Mesendoderm (in vitro differentiated cells): ENCODE data around the gene CREBBP.
A peak's percentile ranks its signal among the peaks of the same experiment; 100 is the strongest.

ENCODE experiments used
- DNase-seq: peaks from one replicate; pipeline ENCODE4 v3.0.0; 2013
- H2AK5ac ChIP-seq: 2 replicates; pipeline ENCODE4 v1.6.1; 2013; ENCODE audit warnings: low read length, inconsistent platforms
- H2BK120ac ChIP-seq: 2 replicates; pipeline ENCODE4 v1.6.1; 2013; ENCODE audit warnings: low read depth, mild to moderate bottlenecking, low read length, moderate library complexity, mixed read lengths
- H2BK15ac ChIP-seq: replicated peaks from 2 replicates; pipeline ENCODE4 v1.6.1; 2013; ENCODE audit warnings: low read depth, mild to moderate bottlenecking, moderate library complexity
- H2BK5ac ChIP-seq: 2 replicates; pipeline ENCODE4 v1.6.1; 2013; ENCODE audit warnings: low read length, inconsistent platforms
- H3K18ac ChIP-seq: 2 replicates; pipeline ENCODE4 v1.6.1; 2013; ENCODE audit warnings: mild to moderate bottlenecking, low read length, mixed read lengths
- H3K23ac ChIP-seq: one replicate; pipeline ENCODE4 v1.6.1; 2013; ENCODE audit warnings: low read length
- H3K27ac ChIP-seq: 2 replicates; pipeline ENCODE4 v1.5.1; 2013; ENCODE audit warnings: low read depth, mild to moderate bottlenecking, inconsistent platforms, low read length, moderate library complexity
- H3K27me3 ChIP-seq: 2 replicates; pipeline ENCODE4 v1.6.1; 2013; ENCODE audit warnings: low read length, control low read depth, mild to moderate bottlenecking, inconsistent platforms; ENCODE audit not compliant: insufficient read depth, poor library complexity
- H3K36me3 ChIP-seq: 2 replicates; pipeline ENCODE4 v1.6.1; 2013; ENCODE audit warnings: low read length, inconsistent platforms; ENCODE audit not compliant: control insufficient read depth, insufficient read depth
- H3K4ac ChIP-seq: one replicate; pipeline ENCODE4 v1.6.1; 2013; ENCODE audit warnings: low read depth, mild to moderate bottlenecking, low read length, moderate library complexity
- H3K4me1 ChIP-seq: 2 replicates; pipeline ENCODE4 v1.6.1; 2013; ENCODE audit warnings: low read depth, low read length, inconsistent platforms; ENCODE audit not compliant: control insufficient read depth
- H3K4me2 ChIP-seq: 2 replicates; pipeline ENCODE4 v1.6.1; 2013; ENCODE audit warnings: low read length
- H3K4me3 ChIP-seq: 2 replicates; pipeline ENCODE4 v1.5.1; 2013; ENCODE audit warnings: mild to moderate bottlenecking, low read length
- H3K56ac ChIP-seq: one replicate; pipeline ENCODE4 v1.6.1; 2013; ENCODE audit warnings: low read length
- H3K79me1 ChIP-seq: 2 replicates; pipeline ENCODE4 v1.6.1; 2013; ENCODE audit warnings: low read length, inconsistent platforms
- H3K79me2 ChIP-seq: 2 replicates; pipeline ENCODE4 v1.6.1; 2013; ENCODE audit warnings: mild to moderate bottlenecking, low read length; ENCODE audit not compliant: control insufficient read depth, insufficient read depth
- H3K9ac ChIP-seq: 2 replicates; pipeline ENCODE4 v1.6.1; 2013; ENCODE audit warnings: low read length, inconsistent platforms
- H4K5ac ChIP-seq: one replicate; pipeline ENCODE4 v1.6.1; 2013; ENCODE audit warnings: low read length
- H4K8ac ChIP-seq: one replicate; pipeline ENCODE4 v1.6.1; 2013; ENCODE audit warnings: low read depth, mild to moderate bottlenecking, control low read depth, low read length, moderate library complexity
- WGBS: extraction: QIAGEN DNeasy Blood & Tissue Kit; methylation state at CpG from one replicate; pipeline ENCODE4 v1.1.7; 2013; ENCODE audit warnings: low lambda C conversion rate, missing lambda C conversion rate; ENCODE audit not compliant: insufficient coverage; ENCODE audit errors: extremely low coverage; 5-methylcytosine and 5-hydroxymethylcytosine counted together

CREBBP gene

DNA sequence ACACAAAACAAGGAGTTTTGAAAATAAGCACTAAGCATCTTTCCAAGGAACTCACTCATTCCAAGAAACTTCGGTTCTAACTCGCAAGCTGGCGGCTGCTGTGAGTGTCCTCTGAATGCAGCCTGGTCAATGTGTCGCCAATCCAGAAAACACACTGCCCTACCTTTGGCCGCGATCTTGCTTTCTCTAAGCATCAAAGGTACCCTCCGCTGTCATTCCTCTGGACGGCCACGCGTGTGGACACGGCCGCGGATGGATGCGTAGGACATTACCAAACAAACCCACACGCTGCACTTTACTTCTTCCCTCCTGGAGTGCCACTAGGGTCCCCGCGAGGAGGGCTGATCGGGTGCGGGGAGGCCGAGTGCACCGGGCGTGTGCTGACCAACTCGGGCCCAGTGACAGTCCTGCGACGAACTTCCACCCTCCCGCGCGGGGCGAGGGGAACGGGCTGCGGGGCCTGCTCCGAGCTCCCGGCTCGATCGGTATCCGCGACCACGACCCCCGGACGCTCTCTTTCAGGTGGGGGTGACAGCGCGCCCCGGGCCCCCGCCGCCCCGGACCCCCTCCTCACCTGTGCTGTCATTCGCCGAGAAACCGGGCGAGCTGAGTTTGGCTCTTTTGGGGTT, 1.1 kb downstream of the CREBBP start:
- H3K79me2 ChIP-seq = peaks cover 51% of the 10 kb centered on the region
- H3K4me3 ChIP-seq = peak overlapping the region; percentile 63
- peak overlapping the region; percentile 61 for H3K18ac ChIP-seq
- H2AK5ac ChIP-seq = no peak overlapping the region
- H3K36me3 ChIP-seq = no peaks in the 10 kb centered on the region
- no peak overlapping the region for H2BK15ac ChIP-seq
- peak overlapping the region; percentile 80 for H3K9ac ChIP-seq
- no peak overlapping the region for H3K27ac ChIP-seq
- no peak for DNase-seq
- peak overlapping the region; percentile 57 for H3K4me2 ChIP-seq
- peak overlapping the region; percentile 77 for H3K56ac ChIP-seq
- H3K4ac ChIP-seq = no peak overlapping the region
- no peak overlapping the region for H4K5ac ChIP-seq
- H3K79me1 ChIP-seq = peaks cover 13% of the 10 kb centered on the region
- no CpG with 5 or more reads among the region's 50 CpGs for WGBS
- no peaks in the 10 kb centered on the region for H3K27me3 ChIP-seq
- H2BK120ac ChIP-seq = peak overlapping the region; percentile 28
- H2BK5ac ChIP-seq = no peak overlapping the region
- no peak overlapping the region for H4K8ac ChIP-seq
- H3K23ac ChIP-seq = no peak overlapping the region
- peaks cover 12% of the 10 kb centered on the region for H3K4me1 ChIP-seq

DNA sequence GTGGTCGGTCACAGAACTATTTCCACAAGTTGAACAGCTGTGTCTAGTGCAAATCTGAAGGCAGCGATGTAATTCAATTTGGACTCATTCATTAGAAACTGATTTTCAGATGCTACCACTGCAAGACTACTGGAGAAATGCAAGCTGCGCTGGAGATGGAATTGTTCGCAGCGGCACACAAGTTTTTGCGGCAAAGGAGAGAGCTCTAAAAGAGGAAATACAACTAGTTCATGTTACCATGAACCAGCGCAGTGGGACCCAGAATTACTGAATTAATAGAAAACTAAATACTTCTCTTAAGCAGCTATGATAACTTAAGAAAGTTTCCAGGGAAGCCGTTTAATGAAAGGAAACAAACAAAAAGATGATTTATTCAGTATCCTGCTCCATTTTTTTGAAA, 1.9 kb downstream of the CREBBP start:
- Histone ChIP-seq H3K79me1 (peaks cover 13% of the 10 kb centered on the region), H3K4ac (no peak overlapping the region), H3K4me2 (peak overlapping the region; percentile 86), H2BK120ac (no peak overlapping the region), H3K9ac (peak overlapping the region; percentile 80), H2BK5ac (no peak overlapping the region), H4K5ac (no peak overlapping the region), H3K23ac (peak overlapping the region; percentile 80), H2AK5ac (no peak overlapping the region), H3K56ac (peak overlapping the region; percentile 67), H2BK15ac (no peak overlapping the region), H3K27ac (no peak overlapping the region), H3K27me3 (no peaks in the 10 kb centered on the region), H3K4me1 (peaks cover 12% of the 10 kb centered on the region), H3K79me2 (peaks cover 58% of the 10 kb centered on the region), H3K4me3 (peak overlapping the region; percentile 34), H3K36me3 (no peaks in the 10 kb centered on the region), H4K8ac (no peak overlapping the region), H3K18ac (no peak overlapping the region)
- no CpG with 5 or more reads among the region's 8 CpGs for WGBS
- no peak for DNase-seq

DNA sequence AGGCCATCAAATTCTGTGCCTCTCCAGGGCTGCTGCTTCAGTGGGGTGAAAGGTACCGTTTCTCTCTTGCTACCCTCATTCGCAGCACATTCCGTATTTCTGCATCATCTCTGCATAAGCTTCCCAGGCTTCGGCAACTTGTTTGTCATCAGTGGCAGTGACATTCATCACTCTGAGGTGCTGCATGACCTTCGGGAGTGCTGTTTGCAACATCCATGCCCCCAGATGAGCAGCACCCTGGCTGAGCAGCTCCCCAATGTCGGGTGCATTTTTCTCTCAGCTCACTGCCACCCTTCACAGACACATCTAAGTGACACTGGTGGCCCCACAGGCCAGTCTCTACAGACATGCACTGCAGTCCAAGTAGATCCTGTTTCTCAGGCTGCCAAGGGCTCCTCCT, 3.8 kb downstream of the CREBBP start:
- peaks cover 16% of the 10 kb centered on the region for H3K4me1 ChIP-seq

DNA sequence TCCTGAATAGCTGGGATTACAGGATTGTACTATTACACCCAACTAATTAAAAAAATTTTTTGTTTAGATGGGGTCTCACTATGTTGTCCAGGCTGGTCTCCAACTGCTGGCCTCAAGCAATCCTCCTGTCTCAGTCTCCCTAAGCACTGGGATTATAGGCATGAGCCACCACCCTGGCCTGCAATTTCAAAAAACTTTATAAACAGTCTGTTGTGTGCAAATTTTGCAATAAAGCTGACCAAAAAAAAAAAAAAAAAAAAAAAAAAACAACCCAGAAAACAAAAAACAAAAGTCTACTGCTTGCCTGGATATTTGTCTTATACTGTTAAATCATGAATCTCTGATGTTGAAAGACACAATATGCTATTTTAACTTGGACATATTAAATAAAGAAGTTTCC, 4.4 kb downstream of the CREBBP start:
- no peak overlapping the region for H4K8ac ChIP-seq
- no peaks in the 10 kb centered on the region for H3K27me3 ChIP-seq
- no peak overlapping the region for H3K4me3 ChIP-seq
- no peak overlapping the region for H3K18ac ChIP-seq
- no peak overlapping the region for H3K27ac ChIP-seq
- H3K79me2 ChIP-seq = peaks cover 80% of the 10 kb centered on the region
- H4K5ac ChIP-seq = no peak overlapping the region
- H3K79me1 ChIP-seq = peaks cover 20% of the 10 kb centered on the region
- no peaks in the 10 kb centered on the region for H3K36me3 ChIP-seq
- no peak overlapping the region for H2BK5ac ChIP-seq
- no peak overlapping the region for H3K23ac ChIP-seq
- H3K4ac ChIP-seq = no peak overlapping the region
- no peak overlapping the region for H2AK5ac ChIP-seq
- peaks cover 16% of the 10 kb centered on the region for H3K4me1 ChIP-seq
- H2BK120ac ChIP-seq = no peak overlapping the region
- no peak overlapping the region for H2BK15ac ChIP-seq
- DNase-seq = no peak
- no peak overlapping the region for H3K56ac ChIP-seq
- no peak overlapping the region for H3K9ac ChIP-seq
- no peak overlapping the region for H3K4me2 ChIP-seq

More for the DNA sequence above, 3.8 kb downstream of the CREBBP start:
- Histone ChIP-seq H4K8ac (no peak overlapping the region), H2BK15ac (no peak overlapping the region), H3K56ac (no peak overlapping the region), H3K9ac (no peak overlapping the region), H3K4me2 (no peak overlapping the region), H2AK5ac (no peak overlapping the region), H2BK120ac (no peak overlapping the region), H3K18ac (no peak overlapping the region), H2BK5ac (no peak overlapping the region), H3K4me3 (no peak overlapping the region), H3K36me3 (no peaks in the 10 kb centered on the region), H3K79me2 (peaks cover 76% of the 10 kb centered on the region), H3K27me3 (no peaks in the 10 kb centered on the region), H3K79me1 (peaks cover 20% of the 10 kb centered on the region), H3K23ac (no peak overlapping the region), H3K27ac (no peak overlapping the region), H3K4ac (no peak overlapping the region), H4K5ac (no peak overlapping the region)
- DNase-seq = no peak
- no CpG with 5 or more reads among the region's 6 CpGs for WGBS

DNA sequence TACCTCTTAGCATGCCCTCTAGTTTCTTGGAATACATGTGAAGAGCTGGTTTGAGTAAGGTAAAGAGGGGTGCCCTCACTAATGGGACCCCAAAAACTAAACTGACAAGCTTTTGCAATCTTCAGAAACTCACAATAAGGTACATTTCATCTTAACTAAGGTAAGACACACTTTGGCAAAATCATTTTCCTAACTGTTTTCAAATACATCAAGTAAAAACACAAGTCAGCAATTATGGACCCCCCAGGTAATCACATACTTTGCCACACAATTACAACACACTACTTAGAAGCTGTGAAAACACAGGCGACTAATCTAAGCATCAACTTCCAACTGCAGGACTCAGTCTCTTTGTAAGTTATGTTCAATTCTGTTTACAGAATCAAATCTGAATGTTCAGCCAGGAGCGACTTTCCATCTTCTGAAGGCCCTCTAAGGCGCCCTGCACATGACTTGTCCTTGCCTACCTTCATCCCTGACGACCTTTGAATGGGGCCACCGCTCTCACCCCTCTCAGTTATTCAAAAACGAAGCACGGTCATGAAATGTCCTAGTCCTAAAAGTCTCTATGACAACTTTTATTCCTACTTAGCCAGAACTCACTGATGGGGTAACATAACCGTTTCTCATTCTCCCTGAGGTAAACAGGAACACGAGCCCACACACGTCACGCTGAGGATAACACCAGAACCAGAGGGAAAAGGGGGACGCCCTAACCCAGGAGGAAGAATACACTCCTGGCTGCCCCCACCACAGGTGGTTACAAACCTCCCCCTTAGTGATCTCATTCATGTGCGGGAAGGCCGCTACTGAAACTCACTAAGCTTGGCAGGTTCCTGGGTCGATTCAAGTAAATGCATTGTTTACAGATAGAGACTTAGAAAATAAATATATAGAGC, 5.5 kb downstream of the CREBBP start:
- peaks cover 20% of the 10 kb centered on the region for H3K79me1 ChIP-seq
- H3K18ac ChIP-seq = no peak overlapping the region
- H3K79me2 ChIP-seq = peaks cover 89% of the 10 kb centered on the region
- H2AK5ac ChIP-seq = no peak overlapping the region
- H3K27me3 ChIP-seq = no peaks in the 10 kb centered on the region
- H4K5ac ChIP-seq = no peak overlapping the region
- H3K56ac ChIP-seq = no peak overlapping the region
- no peak overlapping the region for H4K8ac ChIP-seq
- DNase-seq = no peak
- H2BK120ac ChIP-seq = no peak overlapping the region
- H3K9ac ChIP-seq = no peak overlapping the region
- H3K4me3 ChIP-seq = no peak overlapping the region
- peaks cover 16% of the 10 kb centered on the region for H3K4me1 ChIP-seq
- H3K36me3 ChIP-seq = no peaks in the 10 kb centered on the region
- no peak overlapping the region for H3K4ac ChIP-seq
- no peak overlapping the region for H3K27ac ChIP-seq
- H3K4me2 ChIP-seq = no peak overlapping the region
- H2BK15ac ChIP-seq = no peak overlapping the region
- WGBS = no CpG with 5 or more reads among the region's 15 CpGs
- no peak overlapping the region for H2BK5ac ChIP-seq
- H3K23ac ChIP-seq = no peak overlapping the region
